CD4-positive, alpha-beta T cell treated with Interleukin-2 at 100 ng/mL for 4 hours (primary cell): Measurements from ENCODE around the gene IL3RA.
"Not testable (repeated sequence)": the region's sequence is repeated elsewhere in the genome, so short reads cannot be mapped to it uniquely, and the experiment has no call there.

ENCODE experiments used
- DNase-seq: peaks from one replicate; pipeline ENCODE4 v3.0.0-alpha.2; 2020; ENCODE audit warnings: low spot score

IL3RA gene

GRCh38 chrX:1425381-1425780, 88.8 kb downstream of the IL3RA start:
- DNase-seq, result no peak

- not testable (repeated sequence) for DNase-seq
Measured at GRCh38 chrX:1426321-1426720, 89.7 kb downstream of the IL3RA start.

- DNase-seq, result no peak
Measured at GRCh38 chrX:1427756-1428155, 91.2 kb downstream of the IL3RA start.

GRCh38 chrX:1430451-1430850, 93.9 kb downstream of the IL3RA start:
- DNase-seq, result no peak
